HCT116 (cell line): Measurements from ENCODE around the gene TADA3. TPM values are rescaled to one million over a fixed set of nuclear protein-coding genes. Genes with fewer than 3 reads are reported as not detected.
A peak's percentile ranks its signal among the peaks of the same experiment; 100 is the strongest.

Source experiments
- ATAC-seq: fragments of 200-7000 bp; cut with Tn5 transposase; 2 replicates; pipeline ENCODE4 v1.9.1; 2020; ENCODE audit warnings: mild to moderate bottlenecking, moderate library complexity
- BruUV-seq: library from RNA; stranded (reverse); fragments of 400-500 nt; replicated peaks from 2 replicates; lab custom pipeline; 2021; lab: Mats Ljungman, UMichigan
- CTCF ChIA-PET: fragments of 300-600 bp; sonication (Branson Sonifier 250); formaldehyde crosslinking; loops from one replicate; lab custom pipeline; 2021; ENCODE audit warnings: antibody characterized with exemption; lab: Charles Lee
- POLR2A ChIA-PET: fragments of 300-600, 350-600 bp; sonication (Branson Sonifier 250); formaldehyde crosslinking; loops from one replicate; lab custom pipeline; 2021; ENCODE audit warnings: antibody characterized with exemption; lab: Charles Lee
- RAD21 ChIA-PET, 2 experiments: fragments of 300-600 bp; sonication (Branson Sonifier 250); formaldehyde crosslinking; loops; one replicate each; lab custom pipeline; 2023; ENCODE audit warnings: low total read pairs in 2 of 2; ENCODE audit not compliant: uncharacterized antibody in 2 of 2, unreplicated experiment in 2 of 2, low non-redundant PET in 1 of 2; lab: Charles Lee
- DNase-seq: peaks from one replicate; pipeline ENCODE4 v3.0.0-alpha.2; 2010; ENCODE audit warnings: low read depth, low spot score
- H2AFZ ChIP-seq: fragments of 200-600 bp; shearing (Covaris generic), sonication (generic); 2 replicates; pipeline ENCODE4 v1.6.1; 2017; ENCODE audit warnings: low read depth, mixed run types, mixed read lengths, antibody characterized with exemption, low read length; ENCODE audit not compliant: poor library complexity, severe bottlenecking
- H3K27ac ChIP-seq: 2 replicates; pipeline ENCODE4 v1.5.1; 2012; ENCODE audit warnings: low read depth, low read length
- H3K27me3 ChIP-seq: fragments of 200-600 bp; sonication (generic); 2 replicates; pipeline ENCODE4 v1.6.1; 2016; ENCODE audit warnings: mixed run types, low read length, mixed read lengths; ENCODE audit not compliant: insufficient read depth
- H3K36me3 ChIP-seq, 2 experiments: fragments of 200-500 bp in 1 of 2; fragments of 200-600 bp in 1 of 2; sonication (Bioruptor generic) in 1 of 2; sonication (generic) in 1 of 2; 2 replicates each; pipeline versions ENCODE4 v1.5.1 to v1.6.1; 2014 to 2016; ENCODE audit warnings: low read length in 2 of 2, inconsistent platforms in 1 of 2, mixed read lengths in 1 of 2, mixed run types in 1 of 2; ENCODE audit not compliant: insufficient read depth in 2 of 2, control insufficient read depth in 1 of 2
- H3K4me1 ChIP-seq, 2 experiments: fragments of 200-600 bp in 1 of 2; sonication (generic) in 1 of 2; 2 replicates each; pipeline versions ENCODE4 v1.5.1 to v1.6.1; 2012 to 2017; ENCODE audit warnings: low read length in 2 of 2, inconsistent platforms in 1 of 2, mild to moderate bottlenecking in 1 of 2, mixed read lengths in 1 of 2, mixed run types in 1 of 2, moderate library complexity in 1 of 2; ENCODE audit not compliant: insufficient read depth in 2 of 2, control insufficient read depth in 1 of 2
- H3K4me2 ChIP-seq: fragments of 200-600 bp; sonication (generic); 2 replicates; pipeline ENCODE4 v1.6.1; 2017; ENCODE audit warnings: mixed run types, low read length, mixed read lengths
- H3K4me3 ChIP-seq, 2 experiments: fragments of 200-600 bp in 1 of 2; sonication (generic) in 1 of 2; replicated peaks in 1 of 2; 2 replicates each; pipeline ENCODE4 v1.5.1; 2011 to 2016; ENCODE audit warnings: low read length in 2 of 2, control low read depth in 1 of 2, low read depth in 1 of 2, mild to moderate bottlenecking in 1 of 2, mixed read lengths in 1 of 2, mixed run types in 1 of 2
- H3K79me2 ChIP-seq: fragments of 200-600 bp; sonication (generic); 2 replicates; pipeline ENCODE4 v1.6.1; 2017; ENCODE audit warnings: mild to moderate bottlenecking, mixed run types, low read length, moderate library complexity, mixed read lengths; ENCODE audit not compliant: insufficient read depth
- H3K9ac ChIP-seq: fragments of 200-600 bp; sonication (generic); 2 replicates; pipeline ENCODE4 v1.6.1; 2016; ENCODE audit warnings: low read length, mixed read lengths
- H3K9me2 ChIP-seq: fragments of 200-600 bp; sonication (generic), shearing (Covaris generic); 2 replicates; pipeline ENCODE4 v1.6.1; 2017; ENCODE audit warnings: mixed run types, mild to moderate bottlenecking, moderate library complexity; ENCODE audit not compliant: insufficient read depth
- H3K9me3 ChIP-seq, 2 experiments: fragments of 200-500 bp in 1 of 2; fragments of 200-600 bp in 1 of 2; sonication (Bioruptor generic) in 1 of 2; sonication (generic) in 1 of 2; 2 replicates each; pipeline ENCODE4 v1.6.1; 2014 to 2017; ENCODE audit warnings: low read length in 2 of 2, mixed read lengths in 2 of 2, inconsistent platforms in 1 of 2, low read depth in 1 of 2, mild to moderate bottlenecking in 1 of 2, mixed run types in 1 of 2, moderate library complexity in 1 of 2; ENCODE audit not compliant: control insufficient read depth in 1 of 2, insufficient read depth in 1 of 2
- H4K20me1 ChIP-seq: fragments of 200-600 bp; sonication (generic), shearing (Covaris generic); 2 replicates; pipeline ENCODE4 v1.6.1; 2017; ENCODE audit warnings: mixed run types, mild to moderate bottlenecking, moderate library complexity; ENCODE audit not compliant: insufficient read depth
- CBX3 ChIP-seq: IDR thresholded peaks from 2 replicates; pipeline ENCODE4 v1.6.1; 2012; ENCODE audit warnings: low read depth
- EGR1 ChIP-seq: IDR thresholded peaks from 2 replicates; pipeline ENCODE4 v1.6.1; 2012; ENCODE audit warnings: low read depth
- ELF1 ChIP-seq: IDR thresholded peaks from 2 replicates; pipeline ENCODE4 v1.6.1; 2012; ENCODE audit warnings: low read depth, borderline replicate concordance
- EZH2 ChIP-seq: fragments of 200-600 bp; sonication (generic); IDR thresholded peaks from 2 replicates; pipeline ENCODE4 v1.6.1; 2017; ENCODE audit warnings: antibody characterized with exemption, mixed run types
- EZH2phosphoT487 ChIP-seq: fragments of 200-600 bp; IDR thresholded peaks from 2 replicates; pipeline ENCODE4 v1.6.1; 2018; ENCODE audit warnings: antibody characterized with exemption, borderline replicate concordance
- FOSL1 ChIP-seq: IDR thresholded peaks from 2 replicates; pipeline ENCODE4 v1.6.1; 2012; ENCODE audit warnings: low read depth
- POLR2A ChIP-seq: IDR thresholded peaks from 2 replicates; pipeline ENCODE4 v1.7.0; 2011; ENCODE audit warnings: borderline replicate concordance; ENCODE audit not compliant: insufficient read depth, insufficient read length; ENCODE audit errors: extremely low read depth
- POLR2AphosphoS5 ChIP-seq: IDR thresholded peaks from 2 replicates; pipeline ENCODE4 v1.6.1; 2011; ENCODE audit warnings: mild to moderate bottlenecking, low read depth, low read length, moderate library complexity
- RAD21 ChIP-seq: IDR thresholded peaks from 2 replicates; pipeline ENCODE4 v1.6.1; 2012; ENCODE audit warnings: low read depth, mild to moderate bottlenecking
- SP1 ChIP-seq: IDR thresholded peaks from 2 replicates; pipeline ENCODE4 v1.6.1; 2012; ENCODE audit warnings: low read depth
- TCF7L2 ChIP-seq: IDR thresholded peaks from 2 replicates; pipeline ENCODE4 v1.7.0; 2011; ENCODE audit warnings: borderline replicate concordance, inconsistent platforms; ENCODE audit not compliant: insufficient read depth, insufficient read length; ENCODE audit errors: extremely low read depth
- ZNF274 ChIP-seq: fragments of 200-500 bp; sonication (Bioruptor generic); IDR thresholded peaks from 2 replicates; pipeline ENCODE4 v1.6.1; 2014; ENCODE audit warnings: mild to moderate bottlenecking, low read depth, low read length, inconsistent platforms
- intact Hi-C: fragments of 100-400 bp; cut with micrococcal nuclease; formaldehyde crosslinking; loops from 2 replicates; pipeline ENCODE4 v1.10.0; 2022
- total RNA-seq: library from RNA; stranded (reverse); gene quantifications from one replicate; pipeline ENCODE4 v1.2.1, GENCODE V29; 2021; ENCODE audit not compliant: unreplicated experiment
- TF ChIP-seq, protein P1 (sequence below): IDR thresholded peaks from 2 replicates; pipeline ENCODE4 v1.6.1; 2011; ENCODE audit warnings: mild to moderate bottlenecking, low read length, moderate library complexity; ENCODE audit not compliant: insufficient replicate concordance; ENCODE audit errors: extremely low read depth
- TF ChIP-seq, protein P2 (sequence below): IDR thresholded peaks from 2 replicates; pipeline ENCODE4 v1.6.1; 2012; ENCODE audit warnings: low read depth
- TF ChIP-seq, protein P3 (sequence below), 3 experiments: fragments of 200-600 bp in 1 of 3; sonication (generic) in 1 of 3; IDR thresholded peaks in 2 of 3; conservative IDR thresholded peaks in 1 of 3; 2 replicates each; pipeline ENCODE4 v1.5.1; 2012 to 2017; ENCODE audit warnings: low read depth in 2 of 3, low read length in 2 of 3, antibody characterized with exemption in 1 of 3, borderline replicate concordance in 1 of 3, control low read depth in 1 of 3, mild to moderate bottlenecking in 1 of 3, mixed read lengths in 1 of 3, mixed run types in 1 of 3, moderate library complexity in 1 of 3; ENCODE audit not compliant: insufficient read depth in 1 of 3

TADA3 gene
- total RNA-seq, 1 experiment from 2014 or later: 72.0 TPM

DNA sequence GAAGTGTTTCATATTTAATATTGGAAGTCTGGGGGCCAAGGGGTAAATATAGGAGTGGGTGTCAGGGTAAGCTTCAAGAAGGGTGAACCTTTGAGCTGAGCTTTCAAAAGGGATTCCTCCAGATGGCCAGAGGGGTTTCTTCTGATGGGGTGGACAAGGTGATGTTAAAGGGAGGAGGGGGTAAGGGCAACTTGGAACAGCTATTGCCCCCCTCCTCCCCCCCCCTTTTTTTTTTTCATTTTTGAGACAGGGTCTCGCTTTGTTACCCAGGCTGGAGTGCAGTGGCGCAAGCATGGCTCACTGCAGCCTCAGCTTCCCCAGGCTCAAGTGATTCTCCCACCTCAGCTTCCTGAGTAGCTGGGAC lies 15.7 kb upstream of the TADA3 start:
- no peaks in the 10 kb centered on the region for H4K20me1 ChIP-seq
- no TSS peak for BruUV-seq
- H3K4me1 ChIP-seq: peaks cover 11 to 33% of the 10 kb centered on the region in 2 experiments; a peak in 3 of 4 replicates
- H3K9me3 ChIP-seq: no peaks in the 10 kb centered on the region
- no peak overlapping the region; the same call in 1 of the 2 replicates for H3K4me2 ChIP-seq
- ChIA-PET POLR2A (interaction anchor here (1.4 kb wide), 1 partner anchor 139 kb away, joined by 4 read pairs; no protein-coding TSS in a partner anchor), RAD21 (no interaction called here), CTCF (interaction anchor here (0.8 to 2.7 kb wide), 6 partner anchors 9 to 478 kb away, joined by 3 to 11 read pairs (median 4); partner anchors contain the start of genes ARPC4 and TADA3)
- no peak for DNase-seq
- H3K27me3 ChIP-seq: no peaks in the 10 kb centered on the region
- no peak overlapping the region for H3K4me3 ChIP-seq
- H2AFZ ChIP-seq: no peak overlapping the region
- no peaks in the 10 kb centered on the region; the same call in 1 of the 2 replicates for H3K79me2 ChIP-seq
- ATAC-seq: no peak
- intact Hi-C loops: loop anchor here (10.0 kb wide), 1 partner anchor 303 kb away; no protein-coding TSS in a partner anchor
- H3K9ac ChIP-seq: no peak overlapping the region
- TF ChIP-seq EZH2: no peak
- TF ChIP-seq FOSL1: no peak
- TF ChIP-seq ZNF274: no peak
- TF ChIP-seq SP1: no peak
- no peak for TF ChIP-seq POLR2A
- no peak for TF ChIP-seq TCF7L2
- TF ChIP-seq POLR2AphosphoS5: no peak
- TF ChIP-seq, protein P1, sequence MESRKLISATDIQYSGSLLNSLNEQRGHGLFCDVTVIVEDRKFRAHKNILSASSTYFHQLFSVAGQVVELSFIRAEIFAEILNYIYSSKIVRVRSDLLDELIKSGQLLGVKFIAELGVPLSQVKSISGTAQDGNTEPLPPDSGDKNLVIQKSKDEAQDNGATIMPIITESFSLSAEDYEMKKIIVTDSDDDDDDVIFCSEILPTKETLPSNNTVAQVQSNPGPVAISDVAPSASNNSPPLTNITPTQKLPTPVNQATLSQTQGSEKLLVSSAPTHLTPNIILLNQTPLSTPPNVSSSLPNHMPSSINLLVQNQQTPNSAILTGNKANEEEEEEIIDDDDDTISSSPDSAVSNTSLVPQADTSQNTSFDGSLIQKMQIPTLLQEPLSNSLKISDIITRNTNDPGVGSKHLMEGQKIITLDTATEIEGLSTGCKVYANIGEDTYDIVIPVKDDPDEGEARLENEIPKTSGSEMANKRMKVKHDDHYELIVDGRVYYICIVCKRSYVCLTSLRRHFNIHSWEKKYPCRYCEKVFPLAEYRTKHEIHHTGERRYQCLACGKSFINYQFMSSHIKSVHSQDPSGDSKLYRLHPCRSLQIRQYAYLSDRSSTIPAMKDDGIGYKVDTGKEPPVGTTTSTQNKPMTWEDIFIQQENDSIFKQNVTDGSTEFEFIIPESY: no peak
- TF ChIP-seq, protein P2, sequence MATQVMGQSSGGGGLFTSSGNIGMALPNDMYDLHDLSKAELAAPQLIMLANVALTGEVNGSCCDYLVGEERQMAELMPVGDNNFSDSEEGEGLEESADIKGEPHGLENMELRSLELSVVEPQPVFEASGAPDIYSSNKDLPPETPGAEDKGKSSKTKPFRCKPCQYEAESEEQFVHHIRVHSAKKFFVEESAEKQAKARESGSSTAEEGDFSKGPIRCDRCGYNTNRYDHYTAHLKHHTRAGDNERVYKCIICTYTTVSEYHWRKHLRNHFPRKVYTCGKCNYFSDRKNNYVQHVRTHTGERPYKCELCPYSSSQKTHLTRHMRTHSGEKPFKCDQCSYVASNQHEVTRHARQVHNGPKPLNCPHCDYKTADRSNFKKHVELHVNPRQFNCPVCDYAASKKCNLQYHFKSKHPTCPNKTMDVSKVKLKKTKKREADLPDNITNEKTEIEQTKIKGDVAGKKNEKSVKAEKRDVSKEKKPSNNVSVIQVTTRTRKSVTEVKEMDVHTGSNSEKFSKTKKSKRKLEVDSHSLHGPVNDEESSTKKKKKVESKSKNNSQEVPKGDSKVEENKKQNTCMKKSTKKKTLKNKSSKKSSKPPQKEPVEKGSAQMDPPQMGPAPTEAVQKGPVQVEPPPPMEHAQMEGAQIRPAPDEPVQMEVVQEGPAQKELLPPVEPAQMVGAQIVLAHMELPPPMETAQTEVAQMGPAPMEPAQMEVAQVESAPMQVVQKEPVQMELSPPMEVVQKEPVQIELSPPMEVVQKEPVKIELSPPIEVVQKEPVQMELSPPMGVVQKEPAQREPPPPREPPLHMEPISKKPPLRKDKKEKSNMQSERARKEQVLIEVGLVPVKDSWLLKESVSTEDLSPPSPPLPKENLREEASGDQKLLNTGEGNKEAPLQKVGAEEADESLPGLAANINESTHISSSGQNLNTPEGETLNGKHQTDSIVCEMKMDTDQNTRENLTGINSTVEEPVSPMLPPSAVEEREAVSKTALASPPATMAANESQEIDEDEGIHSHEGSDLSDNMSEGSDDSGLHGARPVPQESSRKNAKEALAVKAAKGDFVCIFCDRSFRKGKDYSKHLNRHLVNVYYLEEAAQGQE: no peak
- no peak for TF ChIP-seq RAD21
- TF ChIP-seq EZH2phosphoT487: no peak
- TF ChIP-seq EGR1: no peak
- TF ChIP-seq, protein P3, sequence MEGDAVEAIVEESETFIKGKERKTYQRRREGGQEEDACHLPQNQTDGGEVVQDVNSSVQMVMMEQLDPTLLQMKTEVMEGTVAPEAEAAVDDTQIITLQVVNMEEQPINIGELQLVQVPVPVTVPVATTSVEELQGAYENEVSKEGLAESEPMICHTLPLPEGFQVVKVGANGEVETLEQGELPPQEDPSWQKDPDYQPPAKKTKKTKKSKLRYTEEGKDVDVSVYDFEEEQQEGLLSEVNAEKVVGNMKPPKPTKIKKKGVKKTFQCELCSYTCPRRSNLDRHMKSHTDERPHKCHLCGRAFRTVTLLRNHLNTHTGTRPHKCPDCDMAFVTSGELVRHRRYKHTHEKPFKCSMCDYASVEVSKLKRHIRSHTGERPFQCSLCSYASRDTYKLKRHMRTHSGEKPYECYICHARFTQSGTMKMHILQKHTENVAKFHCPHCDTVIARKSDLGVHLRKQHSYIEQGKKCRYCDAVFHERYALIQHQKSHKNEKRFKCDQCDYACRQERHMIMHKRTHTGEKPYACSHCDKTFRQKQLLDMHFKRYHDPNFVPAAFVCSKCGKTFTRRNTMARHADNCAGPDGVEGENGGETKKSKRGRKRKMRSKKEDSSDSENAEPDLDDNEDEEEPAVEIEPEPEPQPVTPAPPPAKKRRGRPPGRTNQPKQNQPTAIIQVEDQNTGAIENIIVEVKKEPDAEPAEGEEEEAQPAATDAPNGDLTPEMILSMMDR (IDR thresholded peaks at IDR 0.05 in 2 of 3, conservative IDR thresholded peaks at IDR 0.05 in 1 of 3; ENCODE audit: borderline replicate concordance in 1 of 3, insufficient read depth in 1 of 3, low read depth in 2 of 3, low read length in 2 of 3): no peak
- TF ChIP-seq CBX3: no peak
- no peak for TF ChIP-seq ELF1
- peak overlapping the region; percentile 69 for H3K27ac ChIP-seq
- peaks cover 32 to 33% of the 10 kb centered on the region in 2 experiments; a peak in 3 of 4 replicates for H3K36me3 ChIP-seq
- no peaks in the 10 kb centered on the region for H3K9me2 ChIP-seq
